Measurements from ENCODE around the gene TMEM45B. TPM values are rescaled to one million over a fixed set of nuclear protein-coding genes. Genes with fewer than 3 reads are reported as not detected.
"Not testable (repeated sequence)": the region's sequence is repeated elsewhere in the genome, so short reads cannot be mapped to it uniquely, and the experiment has no call there.

Gene TMEM45B
- total and polyA plus RNA-seq, 12 donors = 0.11 TPM; not detected in 11

GRCh38 chr11:129791515-129791914 is 24.1 kb upstream of the TMEM45B start:
- DNase-seq (no peak), ATAC-seq (no peak)
- Histone ChIP-seq H3K36me3 (no peaks in the 10 kb centered on the region), H3K27me3 (peaks cover 0 to 22% (median 0%) of the 10 kb centered on the region in 7 donors), H3K4me3 (no peak overlapping the region), H3K27ac (no peak overlapping the region), H3K4me1 (peaks cover 0 to 4% (median 0%) of the 10 kb centered on the region in 9 donors), H3K9me3 (peaks cover 0 to 9% (median 0%) of the 10 kb centered on the region in 11 donors)
- 95 to 96% methylated on average over 2 of the region's 2 CpGs for WGBS, 2 donors
- intact Hi-C loops (cut with DNase I) = no loop called here
- TF ChIP-seq CTCF (IDR thresholded peaks at IDR 0.05) = no peak

- intact Hi-C loops (cut with DNase I) = no loop called here
- TF ChIP-seq CTCF (IDR thresholded peaks at IDR 0.05) = no peak
- WGBS, 2 donors = 55 to 78% methylated on average over 4 of the region's 4 CpGs
Measured at GRCh38 chr11:129792663-129793062, 23.0 kb upstream of the TMEM45B start.

GRCh38 chr11:129795089-129795488 is 20.6 kb upstream of the TMEM45B start:
- H3K4me3 ChIP-seq = no peak overlapping the region
- no peak for DNase-seq
- H3K27ac ChIP-seq = no peak overlapping the region
- peaks cover 0 to 3% (median 0%) of the 10 kb centered on the region in 9 donors for H3K4me1 ChIP-seq
- H3K9me3 ChIP-seq = peaks cover 0 to 21% (median 0%) of the 10 kb centered on the region in 11 donors
- TF ChIP-seq CTCF (IDR thresholded peaks at IDR 0.05) = no peak
- peaks cover 0 to under 1% (median 0%) of the 10 kb centered on the region in 7 donors for H3K27me3 ChIP-seq
- 45 to 52% methylated on average over 2 of the region's 2 CpGs for WGBS, 2 donors
- intact Hi-C loops (cut with DNase I) = no loop called here
- H3K36me3 ChIP-seq = no peaks in the 10 kb centered on the region
- ATAC-seq = no peak

More at GRCh38 chr11:129792663-129793062, 23.0 kb upstream of the TMEM45B start:
- no peak overlapping the region for H3K4me3 ChIP-seq
- peaks cover 0 to 9% (median 0%) of the 10 kb centered on the region in 11 donors for H3K9me3 ChIP-seq
- no peak overlapping the region for H3K27ac ChIP-seq
- DNase-seq = no peak
- H3K36me3 ChIP-seq = no peaks in the 10 kb centered on the region
- peaks cover 0 to 4% (median 0%) of the 10 kb centered on the region in 9 donors for H3K4me1 ChIP-seq
- no peak for ATAC-seq
- H3K27me3 ChIP-seq = peaks cover 0 to 17% (median 0%) of the 10 kb centered on the region in 7 donors

GRCh38 chr11:129798212-129798611 is 17.4 kb upstream of the TMEM45B start:
- 82 to 85% methylated on average over 2 of the region's 2 CpGs for WGBS, 2 donors
- Histone ChIP-seq H3K9me3 (peaks cover 0 to 22% (median 0%) of the 10 kb centered on the region in 11 donors), H3K4me1 (no peaks in the 10 kb centered on the region), H3K4me3 (no peak overlapping the region), H3K27ac (no peak overlapping the region), H3K27me3 (no peaks in the 10 kb centered on the region), H3K36me3 (no peaks in the 10 kb centered on the region)
- DNase-seq (no peak), ATAC-seq (no peak)
- intact Hi-C loops (cut with DNase I) = no loop called here
- TF ChIP-seq CTCF (IDR thresholded peaks at IDR 0.05) = no peak

- DNase-seq; H3K27ac ChIP-seq; ATAC-seq; H3K4me3 ChIP-seq; H3K4me1 ChIP-seq; H3K36me3 ChIP-seq; intact Hi-C loops (cut with DNase I): not testable (repeated sequence)
- Histone ChIP-seq H3K27me3 (peaks cover 0 to 11% (median 0%) of the 10 kb centered on the region in 7 donors), H3K9me3 (peaks cover 0 to 21% (median 0%) of the 10 kb centered on the region in 11 donors)
- WGBS, 2 donors = 46 to 60% methylated on average over 1 of the region's 1 CpG
Measured at GRCh38 chr11:129800162-129800561, 15.5 kb upstream of the TMEM45B start.
